Muscle of back (tissue), 11 donors: Measurements from ENCODE around the gene WDR62. TPM values are rescaled to one million over a fixed set of nuclear protein-coding genes. Genes with fewer than 3 reads are reported as not detected.
"Not testable (repeated sequence)": the region's sequence is repeated elsewhere in the genome, so short reads cannot be mapped to it uniquely, and the experiment has no call there.

Source experiments
- DNase-seq, 3 donors: peaks; one replicate each; pipeline versions ENCODE4 v3.0.0 to v3.0.0-alpha.2; 2013
- polyA plus RNA-seq, 10 donors: library from polyadenylated mRNA; unstranded; fragments of 120-200 nt; gene quantifications; one replicate each; pipeline ENCODE4 v1.2.1, GENCODE V29; 2013; ENCODE audit not compliant: insufficient read length in 10 of 10

The WDR62 gene
- polyA plus RNA-seq, 10 donors: 2.5 to 3.9 (median 3.2) TPM

- DNase-seq: no peak
Observed at GRCh38 chr19:36106991-36107390, 52.3 kb downstream of the WDR62 start.

GRCh38 chr19:36108684-36109083 lies 54.0 kb downstream of the WDR62 start:
- no peak for DNase-seq

GRCh38 chr19:36110487-36111199 lies 55.9 kb downstream of the WDR62 start, which contains the start of gene OVOL3:
Gene OVOL3 (plus strand): TSS chr19:36111143. CDS start chr19:36111203, 60 bp downstream.
- no peak for DNase-seq

GRCh38 chr19:36111200-36111539 lies 56.5 kb downstream of the WDR62 start:
- no peak for DNase-seq

- no peak for DNase-seq
Observed at GRCh38 chr19:36112678-36113077, 58.0 kb downstream of the WDR62 start.

- DNase-seq: no peak
Observed at GRCh38 chr19:36113425-36113824, 58.7 kb downstream of the WDR62 start.

- DNase-seq: peak in 2 of 3 donors; percentile 23 to 34
Observed at GRCh38 chr19:36113894-36114720, 59.4 kb downstream of the WDR62 start.

- peak; percentile 99 to 100 (median 100) for DNase-seq
Observed at GRCh38 chr19:36114721-36115452, 60.2 kb downstream of the WDR62 start, which contains the start of gene POLR2I. Gene POLR2I (minus strand): TSS chr19:36114875. CDS start chr19:36114856, 19 bp downstream.

GRCh38 chr19:36115453-36116343 lies 61.0 kb downstream of the WDR62 start, which contains the start of gene TBCB:
Gene TBCB (plus strand): TSS chr19:36115468. CDS start chr19:36115561, 93 bp downstream.
- peak in 1 of 3 donors; percentile 24 for DNase-seq

- no peak for DNase-seq
Observed at GRCh38 chr19:36116344-36116637, 61.6 kb downstream of the WDR62 start.

- DNase-seq: no peak
Observed at GRCh38 chr19:36120092-36120983, 65.6 kb downstream of the WDR62 start.

- DNase-seq: no peak
Observed at GRCh38 chr19:36120984-36121358, 66.3 kb downstream of the WDR62 start.

GRCh38 chr19:36121486-36122124 lies 66.9 kb downstream of the WDR62 start:
- DNase-seq: no peak

GRCh38 chr19:36125557-36125956 lies 70.9 kb downstream of the WDR62 start:
- no peak for DNase-seq

- no peak for DNase-seq
Observed at GRCh38 chr19:36128392-36128736, 73.7 kb downstream of the WDR62 start.

GRCh38 chr19:36131221-36131620 lies 76.5 kb downstream of the WDR62 start:
- DNase-seq: not testable (repeated sequence)

- DNase-seq: not testable (repeated sequence)
Observed at GRCh38 chr19:36134867-36135266, 80.2 kb downstream of the WDR62 start.

GRCh38 chr19:36136964-36137686 lies 82.4 kb downstream of the WDR62 start:
- DNase-seq: no peak

GRCh38 chr19:36139120-36139472 lies 84.4 kb downstream of the WDR62 start:
- DNase-seq: no peak
